Body of pancreas (tissue), 4 donors: ENCODE results near the gene PPP6C.

Experiments
- CTCF ChIP-seq, 7 experiments: fragments of 450-650 bp in 4 of 7; fragments of 200-600 bp in 3 of 7; sonication (generic) in 3 of 7; IDR thresholded peaks; one replicate each; pipeline ENCODE4 v1.5.1; 2016 to 2019; ENCODE audit warnings: antibody characterized with exemption in 7 of 7
- POLR2A ChIP-seq, 3 donors: fragments of 450-650 bp; IDR thresholded peaks; one replicate each; pipeline ENCODE4 v1.6.1; 2016; ENCODE audit warnings: antibody characterized with exemption in 3 of 3, mild to moderate bottlenecking in 2 of 3

- TF ChIP-seq CTCF (IDR thresholded peaks at IDR 0.05), result no peak
- TF ChIP-seq POLR2A (IDR thresholded peaks at IDR 0.05), result no peak
Observed at GRCh38 chr9:125133403-125134329, 55.9 kb downstream of the PPP6C start.
